ENCODE measurements around the gene MID1.

Gene MID1

DNA sequence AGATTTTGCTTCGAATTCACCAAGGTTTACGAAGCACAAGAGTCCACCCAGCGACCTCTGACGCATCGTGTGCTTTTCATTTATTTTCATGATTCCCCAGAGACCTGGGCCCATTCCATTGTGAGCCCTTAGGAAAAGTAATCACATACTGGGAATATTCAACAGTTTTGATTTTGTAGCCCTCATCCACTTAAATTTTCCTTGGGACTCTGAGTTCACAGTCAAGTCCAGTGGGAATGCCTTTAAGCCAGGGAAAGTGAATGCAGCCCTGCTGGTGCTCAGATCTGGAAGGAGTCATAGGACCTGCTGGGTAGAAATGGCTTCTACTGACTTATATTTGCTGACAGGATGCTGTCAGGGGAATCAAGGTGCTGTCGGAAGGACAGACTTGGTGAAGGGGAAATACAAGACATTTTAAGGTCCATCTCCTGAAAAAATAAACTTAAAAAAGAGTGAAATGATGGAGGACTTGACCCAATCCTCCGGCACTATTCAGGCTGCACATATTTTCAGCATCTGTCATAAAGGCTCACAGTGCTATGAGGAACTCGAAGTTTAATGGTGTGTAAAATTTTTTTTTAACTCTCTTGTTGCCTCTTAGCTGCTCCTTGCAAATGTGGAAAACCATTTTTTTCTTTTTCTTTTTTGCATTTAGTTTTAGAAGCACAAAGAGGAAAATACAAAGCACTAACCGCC, 204.9 kb downstream of the MID1 start:
- no peak for DNase-seq

DNA sequence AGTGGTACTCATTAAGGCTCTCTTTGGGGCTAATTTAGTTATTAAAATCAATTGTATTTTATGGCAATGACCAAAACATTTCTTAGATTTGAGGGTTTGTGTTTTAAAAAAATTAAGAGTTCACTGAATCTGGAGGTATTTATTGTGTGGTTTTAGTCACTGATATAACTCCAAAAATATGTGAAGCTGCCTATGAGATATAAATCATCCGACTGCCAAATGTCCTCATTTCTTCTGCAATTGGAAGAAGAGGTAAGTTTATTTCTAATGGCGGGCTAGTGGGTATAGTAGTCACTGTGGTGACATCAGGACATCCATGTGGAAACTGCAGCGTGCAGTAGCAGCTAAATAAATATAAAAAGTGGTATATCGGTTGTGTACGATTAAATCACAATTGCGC, 205.5 kb downstream of the MID1 start:
- no peak for DNase-seq

DNA sequence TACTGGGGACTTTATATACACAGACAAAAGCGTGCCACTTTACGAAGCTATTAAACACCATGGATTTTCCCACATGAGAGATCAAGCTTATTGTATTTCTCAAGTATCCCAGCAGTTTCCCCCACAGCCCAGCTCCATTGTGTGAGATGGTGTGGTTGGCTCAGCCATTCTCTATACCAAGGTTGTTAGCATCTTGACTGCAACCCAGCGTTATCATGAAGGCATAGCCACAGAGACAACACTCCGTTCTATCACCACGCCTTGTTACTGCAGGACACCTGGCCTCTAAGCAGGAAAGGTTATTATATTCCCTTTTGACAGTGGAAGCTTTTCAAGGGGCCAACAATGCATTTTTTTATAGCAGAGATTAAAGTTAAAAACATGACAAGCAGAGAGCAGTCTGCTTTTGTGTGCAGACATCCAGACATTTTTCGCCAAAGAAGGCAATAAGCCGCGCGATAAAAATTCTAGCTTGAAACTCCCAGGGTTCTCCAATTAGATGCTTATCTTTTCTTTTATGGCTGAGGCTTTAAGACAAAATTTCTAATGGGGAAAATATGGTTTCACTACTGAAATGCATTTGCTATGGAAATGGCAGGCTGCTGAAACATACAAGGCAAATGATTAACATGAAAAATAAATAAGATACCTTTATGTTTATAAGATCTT, 206.1 kb downstream of the MID1 start:
- no peak for DNase-seq

DNA sequence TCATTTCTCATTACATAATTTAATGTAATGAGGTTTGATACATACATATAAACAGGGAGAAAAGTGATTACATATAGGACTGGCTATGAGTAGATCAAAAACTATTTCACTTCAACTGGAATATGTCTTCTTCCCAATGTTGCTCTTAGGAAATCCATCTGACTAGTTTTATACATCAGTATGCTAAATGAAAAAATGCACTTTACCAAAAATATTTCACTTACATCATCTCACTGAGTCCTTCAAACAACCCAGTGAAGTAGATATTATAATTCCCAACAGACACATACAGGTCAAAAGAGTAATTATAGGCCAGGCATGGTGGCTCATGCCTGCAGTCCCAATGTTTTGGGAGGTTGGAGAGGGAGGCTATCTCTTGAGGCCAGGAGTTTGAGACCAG, 215.9 kb downstream of the MID1 start:
- no peak for DNase-seq

DNA sequence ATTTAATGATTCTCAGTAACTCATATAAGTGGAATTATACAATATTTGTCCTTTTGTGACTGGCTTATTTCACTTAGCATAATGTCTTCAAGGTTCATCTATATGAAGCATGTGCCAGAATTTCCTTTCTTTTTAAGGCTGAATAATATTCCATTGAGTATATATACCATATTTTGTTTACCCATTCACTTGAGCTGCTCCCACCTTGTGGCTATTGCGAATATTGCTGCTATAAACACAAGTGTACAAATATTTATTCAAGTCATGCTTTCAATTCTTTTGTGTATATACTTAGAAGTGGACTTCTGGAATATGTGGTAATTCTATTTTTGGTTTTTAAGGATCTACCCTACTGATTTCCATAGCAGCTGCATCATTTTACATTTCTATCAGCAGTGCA, 219.1 kb downstream of the MID1 start:
- DNase-seq: no peak

DNA sequence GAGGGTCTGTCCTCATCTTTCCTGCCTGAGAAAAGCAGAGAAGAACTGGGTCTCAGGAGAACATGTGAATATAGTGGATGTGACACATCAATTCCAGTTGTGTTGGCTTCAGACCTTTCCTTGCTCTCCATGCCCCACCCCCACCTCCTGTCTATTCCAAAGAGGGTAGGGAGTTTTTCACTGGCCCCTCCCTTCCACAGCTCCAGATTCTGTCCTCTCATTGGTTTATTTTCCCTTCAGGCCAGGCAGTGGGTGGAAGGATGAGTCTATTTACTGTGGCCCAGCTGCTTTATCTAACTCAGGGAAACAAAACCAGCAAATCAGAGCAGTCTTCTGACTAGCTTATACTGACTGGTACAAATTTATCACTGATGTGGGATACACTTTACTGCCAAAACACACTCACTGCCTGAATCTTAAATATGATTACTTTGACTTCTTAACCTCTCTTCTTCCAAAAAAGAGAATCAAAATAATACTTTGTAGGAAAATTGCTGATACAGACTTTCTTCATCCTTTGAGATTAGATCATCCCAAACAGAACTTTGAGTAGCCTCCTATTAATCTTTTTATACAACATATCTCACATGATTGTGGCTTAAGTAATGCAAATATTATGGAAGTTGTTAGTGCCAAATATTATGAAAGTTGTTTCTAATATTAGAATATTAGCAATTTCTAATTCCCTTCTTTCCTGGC, 221.2 kb downstream of the MID1 start:
- DNase-seq: no peak

DNA sequence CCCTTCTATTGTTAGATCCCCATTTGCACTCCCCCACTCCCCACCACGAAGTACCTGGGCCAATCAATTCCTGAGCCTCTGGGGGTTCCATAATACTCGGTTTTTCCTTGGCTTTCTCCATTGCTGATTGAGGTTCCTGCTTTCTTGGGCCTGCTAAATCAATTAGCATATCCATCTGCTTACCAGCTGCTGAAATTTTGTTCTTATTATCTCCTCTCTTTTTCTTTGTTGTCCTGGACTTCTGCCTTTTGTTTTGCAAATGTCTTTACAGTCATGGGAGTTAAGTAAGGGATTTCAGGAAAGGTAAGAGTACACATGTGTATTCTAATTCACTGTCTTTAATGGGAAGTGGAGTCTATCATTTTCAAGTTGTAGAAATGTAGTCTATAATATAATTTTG, 222.2 kb downstream of the MID1 start:
- DNase-seq: no peak

DNA sequence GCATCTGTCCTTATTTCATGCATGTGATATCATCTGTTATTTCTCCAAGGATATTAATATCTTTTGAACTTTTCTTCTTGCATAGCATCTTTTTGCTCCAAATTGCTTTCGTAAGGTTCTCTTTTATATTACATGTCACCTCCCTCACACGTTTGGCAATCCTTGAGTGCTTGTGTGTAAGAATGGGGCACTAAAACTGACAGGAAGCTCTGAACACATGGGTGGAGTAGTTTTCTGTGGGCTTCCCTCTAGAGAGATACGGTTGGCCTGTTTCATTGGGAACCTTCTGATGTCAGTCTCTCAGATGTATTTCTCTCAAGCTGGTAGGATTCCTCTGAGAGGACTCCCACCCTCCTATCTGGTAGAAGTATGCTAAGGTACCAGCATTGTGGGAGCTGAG, 223.0 kb downstream of the MID1 start:
- no peak for DNase-seq

DNA sequence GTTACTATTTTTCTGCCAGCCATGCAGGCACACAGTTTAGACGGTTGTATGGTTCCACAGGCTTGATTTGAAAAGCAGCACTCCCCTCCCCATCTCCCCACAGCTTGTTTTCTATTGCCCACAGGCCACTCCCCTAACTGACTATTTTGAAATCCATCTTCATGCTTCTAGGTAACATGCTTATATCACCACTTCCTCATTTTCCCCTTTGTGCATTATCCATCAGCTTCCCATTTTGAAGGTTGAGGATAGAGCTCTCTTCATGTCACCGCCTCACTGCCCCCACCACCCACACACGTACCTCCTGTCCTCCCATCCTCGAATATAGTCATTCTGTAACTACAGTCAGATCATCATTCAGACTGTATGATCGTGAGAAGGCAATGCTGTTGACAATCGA, 224.7 kb downstream of the MID1 start:
- DNase-seq: no peak

Data from stimulated activated CD4-positive, alpha-beta T cell treated with anti-CD3 and anti-CD28 coated beads, Interleukin-4, amount 100 ng/mL, for 4 hours (primary cell).